AG04450 (cell line): ENCODE measurements around the gene TMUB1. TPM values are rescaled to one million over a fixed set of nuclear protein-coding genes. Genes with fewer than 3 reads are reported as not detected.
A peak's percentile ranks its signal among the peaks of the same experiment; 100 is the strongest.

ENCODE experiments used
- CTCF ChIA-PET: fragments of 300-600, 350-600 bp; formaldehyde crosslinking; extraction: SDS; loops from one replicate; lab custom pipeline; 2022; ENCODE audit warnings: antibody characterized with exemption, inconsistent platforms; lab: Charles Lee
- POLR2A ChIA-PET: fragments of 350-600 bp; formaldehyde crosslinking; extraction: SDS; loops from one replicate; lab custom pipeline; 2021; ENCODE audit warnings: antibody characterized with exemption, inconsistent platforms; lab: Yijun Ruan, JAX
- DNase-seq: peaks from one replicate; pipeline ENCODE4 v3.0.0-alpha.2; 2011; ENCODE audit warnings: low read depth, low spot score
- H3K27ac ChIP-seq: one replicate; pipeline ENCODE4 v1.5.1; 2012; ENCODE audit warnings: low read depth, low read length, control low read depth
- H3K27me3 ChIP-seq: one replicate; pipeline ENCODE4 v1.6.0; 2012; ENCODE audit warnings: low read length; ENCODE audit not compliant: control insufficient read depth, insufficient read depth
- H3K4me3 ChIP-seq: 2 replicates; pipeline ENCODE4 v1.5.1; 2011; ENCODE audit warnings: mild to moderate bottlenecking, low read depth, low read length, control low read depth
- H3K9me3 ChIP-seq: 2 replicates; pipeline ENCODE4 v1.5.1; 2012; ENCODE audit warnings: low read length; ENCODE audit not compliant: control insufficient read depth, insufficient read depth
- CTCF ChIP-seq: IDR thresholded peaks from 2 replicates; pipeline ENCODE4 v1.5.1; 2011; ENCODE audit warnings: low read depth, low read length, control low read depth, inconsistent platforms
- polyA plus RNA-seq: library from polyadenylated mRNA; depleted of rRNA; stranded (reverse); fragments of >200 nt; gene quantifications from 2 replicates; pipeline ENCODE4 v1.2.3, GENCODE V29; 2011

Gene TMUB1
- polyA plus RNA-seq, 1 experiment: 9.7 TPM

- TF ChIP-seq CTCF: no peak
- Histone ChIP-seq H3K27me3 (no peaks in the 10 kb centered on the region), H3K27ac (peak overlapping the region; percentile 21), H3K4me3 (peak overlapping the region; percentile 66), H3K9me3 (no peaks in the 10 kb centered on the region; the same call in 1 of the 2 replicates)
- no peak for DNase-seq
- POLR2A ChIA-PET: interaction anchor here (0.6 to 2.2 kb wide), 3 partner anchors 9 to 24 kb away, joined by 3 to 8 read pairs (median 3); partner anchors contain the start of gene FASTK
- CTCF ChIA-PET: interaction anchor here (1.0 to 1.4 kb wide), 3 partner anchors 38 to 158 kb away, joined by 3 read pairs; no protein-coding TSS in a partner anchor
Observed at GRCh38 chr7:151056666-151057505, 26.4 kb downstream of the TMUB1 start.

- Histone ChIP-seq H3K27ac (no peak overlapping the region), H3K9me3 (no peaks in the 10 kb centered on the region; the same call in 1 of the 2 replicates), H3K4me3 (no peak overlapping the region), H3K27me3 (no peaks in the 10 kb centered on the region)
- POLR2A ChIA-PET: interaction anchor here (0.6 kb wide), 1 partner anchor 12 kb away, joined by 3 read pairs; no protein-coding TSS in a partner anchor
- no peak for DNase-seq
- CTCF ChIA-PET: interaction anchor here (1.0 kb wide), 1 partner anchor 158 kb away, joined by 3 read pairs; no protein-coding TSS in a partner anchor
- 0 out of 2 replicates have a peak, but pooled peaks have one; percentile 5 for TF ChIP-seq CTCF
Observed at GRCh38 chr7:151056283-151056665, 27.0 kb downstream of the TMUB1 start.

GRCh38 chr7:151053751-151054150 is 29.5 kb downstream of the TMUB1 start:
- H3K9me3 ChIP-seq: no peaks in the 10 kb centered on the region; the same call in 1 of the 2 replicates
- POLR2A ChIA-PET: no interaction called here
- H3K4me3 ChIP-seq: no peak overlapping the region
- CTCF ChIA-PET: interaction anchor here (1.1 kb wide), 1 partner anchor 36 kb away, joined by 4 read pairs; no protein-coding TSS in a partner anchor
- peaks cover 5% of the 10 kb centered on the region for H3K27me3 ChIP-seq
- DNase-seq: no peak
- TF ChIP-seq CTCF: no peak
- no peak overlapping the region for H3K27ac ChIP-seq

- CTCF ChIA-PET: no interaction called here
- no peak for DNase-seq
- Histone ChIP-seq H3K27ac (no peak overlapping the region), H3K9me3 (no peaks in the 10 kb centered on the region; the same call in 1 of the 2 replicates), H3K27me3 (peaks cover 5% of the 10 kb centered on the region), H3K4me3 (no peak overlapping the region)
- no peak for TF ChIP-seq CTCF
- POLR2A ChIA-PET: no interaction called here
Observed at GRCh38 chr7:151053096-151053495, 30.2 kb downstream of the TMUB1 start.
